DOHH2 (cell line): ENCODE data around the gene OSBPL10.

Experiments
- EZH2phosphoT487 ChIP-seq: fragments of 200-600 bp; sonication (generic); IDR thresholded peaks from 2 replicates; pipeline ENCODE4 v1.6.1; 2017; ENCODE audit warnings: borderline replicate concordance, mild to moderate bottlenecking, antibody characterized with exemption, low read length, moderate library complexity, mixed read lengths
- TF ChIP-seq, protein P1 (sequence below): fragments of 200-600 bp; sonication (generic); IDR thresholded peaks from one replicate; pipeline ENCODE4 v1.5.1; 2014; ENCODE audit warnings: antibody characterized with exemption, mild to moderate bottlenecking, low read depth, low read length; ENCODE audit not compliant: poor library complexity, severe bottlenecking

DNA sequence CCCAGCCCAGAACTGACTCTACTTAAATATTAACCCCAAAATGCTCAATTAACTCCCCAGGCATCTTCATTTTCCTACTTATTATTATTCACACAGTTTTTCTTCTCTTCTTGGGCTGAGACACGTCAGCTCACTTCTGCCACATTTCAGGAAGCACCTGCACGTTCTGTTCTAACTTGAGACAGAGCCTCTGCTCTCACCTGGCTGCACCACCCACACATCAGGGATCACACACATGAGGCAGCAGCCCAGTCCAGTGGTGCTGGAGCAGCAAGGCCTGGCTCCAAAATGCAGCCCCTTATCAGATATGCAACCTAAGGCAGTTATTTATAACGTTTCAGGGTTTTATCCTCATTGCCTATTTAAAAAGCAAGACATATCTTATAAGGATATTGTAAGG, 127.5 kb downstream of the OSBPL10 start:
- TF ChIP-seq, protein P1, sequence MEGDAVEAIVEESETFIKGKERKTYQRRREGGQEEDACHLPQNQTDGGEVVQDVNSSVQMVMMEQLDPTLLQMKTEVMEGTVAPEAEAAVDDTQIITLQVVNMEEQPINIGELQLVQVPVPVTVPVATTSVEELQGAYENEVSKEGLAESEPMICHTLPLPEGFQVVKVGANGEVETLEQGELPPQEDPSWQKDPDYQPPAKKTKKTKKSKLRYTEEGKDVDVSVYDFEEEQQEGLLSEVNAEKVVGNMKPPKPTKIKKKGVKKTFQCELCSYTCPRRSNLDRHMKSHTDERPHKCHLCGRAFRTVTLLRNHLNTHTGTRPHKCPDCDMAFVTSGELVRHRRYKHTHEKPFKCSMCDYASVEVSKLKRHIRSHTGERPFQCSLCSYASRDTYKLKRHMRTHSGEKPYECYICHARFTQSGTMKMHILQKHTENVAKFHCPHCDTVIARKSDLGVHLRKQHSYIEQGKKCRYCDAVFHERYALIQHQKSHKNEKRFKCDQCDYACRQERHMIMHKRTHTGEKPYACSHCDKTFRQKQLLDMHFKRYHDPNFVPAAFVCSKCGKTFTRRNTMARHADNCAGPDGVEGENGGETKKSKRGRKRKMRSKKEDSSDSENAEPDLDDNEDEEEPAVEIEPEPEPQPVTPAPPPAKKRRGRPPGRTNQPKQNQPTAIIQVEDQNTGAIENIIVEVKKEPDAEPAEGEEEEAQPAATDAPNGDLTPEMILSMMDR, result no peak
- TF ChIP-seq EZH2phosphoT487, result no peak
